ENCODE results near the gene CNPY1.

DNA sequence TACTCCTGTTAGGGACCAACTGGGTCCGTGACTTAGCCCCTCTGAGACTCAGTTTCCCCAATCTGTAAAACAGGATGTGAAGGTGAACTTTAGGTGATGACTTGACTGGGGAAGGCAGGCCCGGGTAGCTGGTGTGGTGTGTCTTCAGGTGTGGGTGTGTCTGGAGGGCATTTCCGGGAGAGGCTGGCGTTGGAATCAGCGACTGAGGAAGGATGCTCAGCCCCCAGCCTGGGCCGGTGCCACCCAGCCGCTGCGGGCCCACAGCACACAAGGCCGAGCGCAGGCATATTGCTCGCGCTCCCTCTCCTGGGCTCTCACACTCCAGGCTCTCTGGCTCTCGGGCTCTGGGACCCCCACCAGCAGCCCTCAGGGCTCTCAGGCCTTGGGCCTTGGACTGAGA, 31.7 kb upstream of the CNPY1 start:
- TF ChIP-seq, protein P1, sequence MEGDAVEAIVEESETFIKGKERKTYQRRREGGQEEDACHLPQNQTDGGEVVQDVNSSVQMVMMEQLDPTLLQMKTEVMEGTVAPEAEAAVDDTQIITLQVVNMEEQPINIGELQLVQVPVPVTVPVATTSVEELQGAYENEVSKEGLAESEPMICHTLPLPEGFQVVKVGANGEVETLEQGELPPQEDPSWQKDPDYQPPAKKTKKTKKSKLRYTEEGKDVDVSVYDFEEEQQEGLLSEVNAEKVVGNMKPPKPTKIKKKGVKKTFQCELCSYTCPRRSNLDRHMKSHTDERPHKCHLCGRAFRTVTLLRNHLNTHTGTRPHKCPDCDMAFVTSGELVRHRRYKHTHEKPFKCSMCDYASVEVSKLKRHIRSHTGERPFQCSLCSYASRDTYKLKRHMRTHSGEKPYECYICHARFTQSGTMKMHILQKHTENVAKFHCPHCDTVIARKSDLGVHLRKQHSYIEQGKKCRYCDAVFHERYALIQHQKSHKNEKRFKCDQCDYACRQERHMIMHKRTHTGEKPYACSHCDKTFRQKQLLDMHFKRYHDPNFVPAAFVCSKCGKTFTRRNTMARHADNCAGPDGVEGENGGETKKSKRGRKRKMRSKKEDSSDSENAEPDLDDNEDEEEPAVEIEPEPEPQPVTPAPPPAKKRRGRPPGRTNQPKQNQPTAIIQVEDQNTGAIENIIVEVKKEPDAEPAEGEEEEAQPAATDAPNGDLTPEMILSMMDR (IDR thresholded peaks at IDR 0.05; ENCODE audit: insufficient read depth, low read depth, low read length) = no peak
- no peak for TF ChIP-seq EZH2 (IDR thresholded peaks at IDR 0.05; ENCODE audit: insufficient read depth, low read length)
